ENCODE measurements around the gene ZPBP2. TPM values are rescaled to one million over a fixed set of nuclear protein-coding genes. Genes with fewer than 3 reads are reported as not detected.

The ZPBP2 gene
- total RNA-seq, 2 donors from 2014 or later = not detected

- WGBS, 2 experiments (ENCODE audit: insufficient coverage in 1 of 2, insufficient read length in 1 of 2) = 89% methylated on average over 1 of the region's 1 CpG; no CpG with 5 or more reads in 1 of the 2 experiments
- Mint-ChIP-seq H3K36me3 (ENCODE audit: low read depth) (no peaks in the 10 kb centered on the region), H3K9me3 (peaks cover 6% of the 10 kb centered on the region), H3K4me1 (no peaks in the 10 kb centered on the region), H3K27me3 (ENCODE audit: insufficient read depth) (peaks cover 9% of the 10 kb centered on the region), H3K4me3 (no peak overlapping the region), H3K27ac (no peak overlapping the region)
- no peak for TF ChIP-seq CTCF (conservative IDR thresholded peaks at IDR 0.05)
- H3K9ac ChIP-seq (ENCODE audit: extremely low read depth, low read length, poor library complexity, severe bottlenecking) = no peak overlapping the region
- no peaks in the 10 kb centered on the region for H3K27me3 ChIP-seq (ENCODE audit: control insufficient read depth, insufficient read depth, low read length, poor library complexity, severe bottlenecking)
- no peak overlapping the region for H3K4me3 ChIP-seq (ENCODE audit: low read length)
- no peak for DNase-seq
- no peaks in the 10 kb centered on the region for H3K36me3 ChIP-seq (ENCODE audit: control insufficient read depth, insufficient read depth, low read length)
- no peak overlapping the region for H3K27ac ChIP-seq (ENCODE audit: low read depth, low read length)
- no peaks in the 10 kb centered on the region for H3K4me1 ChIP-seq (ENCODE audit: control insufficient read depth, insufficient read depth, low read length)
- H3K9me3 ChIP-seq (ENCODE audit: control insufficient read depth, low read length) = peaks cover 18% of the 10 kb centered on the region
Observed at GRCh38 chr17:39838057-39838456, 29.9 kb upstream of the ZPBP2 start.

- no peak for DNase-seq
- Histone ChIP-seq H3K27ac (ENCODE audit: low read depth, low read length) (no peak overlapping the region), H3K36me3 (ENCODE audit: control insufficient read depth, insufficient read depth, low read length) (no peaks in the 10 kb centered on the region), H3K9me3 (ENCODE audit: control insufficient read depth, low read length) (peaks cover 18% of the 10 kb centered on the region), H3K27me3 (ENCODE audit: control insufficient read depth, insufficient read depth, low read length, poor library complexity, severe bottlenecking) (no peaks in the 10 kb centered on the region), H3K4me1 (ENCODE audit: control insufficient read depth, insufficient read depth, low read length) (no peaks in the 10 kb centered on the region), H3K9ac (ENCODE audit: extremely low read depth, low read length, poor library complexity, severe bottlenecking) (no peak overlapping the region), H3K4me3 (ENCODE audit: low read length) (no peak overlapping the region)
- Mint-ChIP-seq H3K9me3 (peaks cover 6% of the 10 kb centered on the region), H3K36me3 (ENCODE audit: low read depth) (no peaks in the 10 kb centered on the region), H3K4me3 (no peak overlapping the region), H3K27ac (no peak overlapping the region), H3K27me3 (ENCODE audit: insufficient read depth) (peaks cover 7% of the 10 kb centered on the region), H3K4me1 (no peaks in the 10 kb centered on the region)
- no peak for TF ChIP-seq CTCF (conservative IDR thresholded peaks at IDR 0.05)
- WGBS, 2 experiments (ENCODE audit: insufficient coverage in 1 of 2, insufficient read length in 1 of 2) = 80% methylated on average over 1 of the region's 1 CpG; no CpG with 5 or more reads in 1 of the 2 experiments
Observed at GRCh38 chr17:39838784-39839183, 29.2 kb upstream of the ZPBP2 start.

- H3K27me3 ChIP-seq (ENCODE audit: control insufficient read depth, insufficient read depth, low read length, poor library complexity, severe bottlenecking) = no peaks in the 10 kb centered on the region
- TF ChIP-seq CTCF (conservative IDR thresholded peaks at IDR 0.05) = no peak
- H3K4me3 Mint-ChIP-seq = no peak overlapping the region
- H3K4me3 ChIP-seq (ENCODE audit: low read length) = no peak overlapping the region
- H3K9me3 Mint-ChIP-seq = peaks cover 6% of the 10 kb centered on the region
- H3K36me3 ChIP-seq (ENCODE audit: control insufficient read depth, insufficient read depth, low read length) = no peaks in the 10 kb centered on the region
- peaks cover 5% of the 10 kb centered on the region for H3K27me3 Mint-ChIP-seq (ENCODE audit: insufficient read depth)
- no peak for DNase-seq
- peaks cover 18% of the 10 kb centered on the region for H3K9me3 ChIP-seq (ENCODE audit: control insufficient read depth, low read length)
- H3K4me1 ChIP-seq (ENCODE audit: control insufficient read depth, insufficient read depth, low read length) = no peaks in the 10 kb centered on the region
- H3K4me1 Mint-ChIP-seq = no peaks in the 10 kb centered on the region
- 83 to 88% methylated on average over 2 of the region's 2 CpGs for WGBS, 2 experiments (ENCODE audit: insufficient coverage in 1 of 2, insufficient read length in 1 of 2)
- no peaks in the 10 kb centered on the region for H3K36me3 Mint-ChIP-seq (ENCODE audit: low read depth)
- H3K9ac ChIP-seq (ENCODE audit: extremely low read depth, low read length, poor library complexity, severe bottlenecking) = no peak overlapping the region
- H3K27ac Mint-ChIP-seq = no peak overlapping the region
- H3K27ac ChIP-seq (ENCODE audit: low read depth, low read length) = no peak overlapping the region
Observed at GRCh38 chr17:39841134-39841683, 26.8 kb upstream of the ZPBP2 start.

Measured in endodermal cell (in vitro differentiated cells).